Cardiac muscle cell (in vitro differentiated cells and primary cell): ENCODE results near the gene FLCN. TPM values are rescaled to one million over a fixed set of nuclear protein-coding genes. Genes with fewer than 3 reads are reported as not detected.
"Not testable (repeated sequence)": the region's sequence is repeated elsewhere in the genome, so short reads cannot be mapped to it uniquely, and the experiment has no call there.

ENCODE experiments used
- DNase-seq, 2 donors: peaks; one replicate each; pipeline versions ENCODE4 v3.0.0 to v3.0.0-alpha.2; 2010 to 2017; ENCODE audit warnings: low read depth in 1 of 2, low spot score in 1 of 2
- H3K27ac ChIP-seq: fragments of 200-600 bp; sonication (generic); 2 replicates; pipeline ENCODE4 v1.5.1; 2016
- H3K27me3 ChIP-seq: fragments of 200-600 bp; sonication (generic); 2 replicates; pipeline ENCODE4 v1.6.0; 2016; ENCODE audit warnings: control low read depth
- H3K36me3 ChIP-seq: fragments of 200-600 bp; sonication (generic); 2 replicates; pipeline ENCODE4 v1.5.1; 2016; ENCODE audit warnings: control low read depth
- H3K4me1 ChIP-seq: fragments of 200-600 bp; sonication (generic); 2 replicates; pipeline ENCODE4 v1.8.1; 2017; ENCODE audit warnings: low read depth, mild to moderate bottlenecking, mixed run types
- H3K4me3 ChIP-seq: fragments of 200-600 bp; sonication (generic); 2 replicates; pipeline ENCODE4 v1.5.1; 2016; ENCODE audit warnings: mild to moderate bottlenecking
- H3K9me3 ChIP-seq: fragments of 200-600 bp; sonication (generic); 2 replicates; pipeline ENCODE4 v1.5.1; 2017; ENCODE audit warnings: low read depth, mild to moderate bottlenecking, control low read depth
- polyA plus RNA-seq: library from polyadenylated mRNA; unstranded; fragments of >200 nt; fragmentation: Nextera tagmentation; extraction: Ambion mirVana; gene quantifications from 2 replicates; pipeline ENCODE4 v1.2.1, GENCODE V29; 2016
- total RNA-seq: library from RNA; depleted of rRNA; stranded (reverse); fragments of >200 nt; gene quantifications from 2 replicates; pipeline ENCODE4 v1.2.3, GENCODE V29; 2016
- TF ChIP-seq, protein P1 (sequence below): IDR thresholded peaks from 2 replicates; pipeline ENCODE4 v1.5.1; 2012; ENCODE audit warnings: low read depth, mild to moderate bottlenecking, low read length

FLCN gene
- total and polyA plus RNA-seq, 2 experiments from 2014 or later = 12.8 to 34.2 TPM

DNA sequence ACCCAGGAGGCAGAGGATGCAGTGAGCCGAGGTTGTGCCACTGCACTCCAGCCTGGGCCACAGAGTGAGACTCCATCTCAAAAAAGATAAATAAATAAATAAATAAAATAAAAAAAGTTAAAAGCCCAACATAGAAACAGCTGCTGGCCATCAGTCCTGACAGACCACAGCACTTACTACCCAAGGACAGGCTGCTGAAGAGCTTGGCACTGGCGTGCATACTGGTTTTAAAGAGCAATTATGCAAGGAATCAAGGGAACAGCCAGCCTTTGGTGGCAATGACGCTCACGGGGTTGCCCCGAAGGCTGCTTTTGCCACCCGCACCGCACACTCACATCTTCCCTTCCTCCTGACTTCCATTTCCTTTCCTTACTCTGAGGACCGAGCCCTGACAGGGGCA is 35.1 kb downstream of the FLCN start:
- H3K36me3 ChIP-seq = no peaks in the 10 kb centered on the region
- H3K4me1 ChIP-seq = no peaks in the 10 kb centered on the region
- no peak overlapping the region for H3K27ac ChIP-seq
- TF ChIP-seq, protein P1, sequence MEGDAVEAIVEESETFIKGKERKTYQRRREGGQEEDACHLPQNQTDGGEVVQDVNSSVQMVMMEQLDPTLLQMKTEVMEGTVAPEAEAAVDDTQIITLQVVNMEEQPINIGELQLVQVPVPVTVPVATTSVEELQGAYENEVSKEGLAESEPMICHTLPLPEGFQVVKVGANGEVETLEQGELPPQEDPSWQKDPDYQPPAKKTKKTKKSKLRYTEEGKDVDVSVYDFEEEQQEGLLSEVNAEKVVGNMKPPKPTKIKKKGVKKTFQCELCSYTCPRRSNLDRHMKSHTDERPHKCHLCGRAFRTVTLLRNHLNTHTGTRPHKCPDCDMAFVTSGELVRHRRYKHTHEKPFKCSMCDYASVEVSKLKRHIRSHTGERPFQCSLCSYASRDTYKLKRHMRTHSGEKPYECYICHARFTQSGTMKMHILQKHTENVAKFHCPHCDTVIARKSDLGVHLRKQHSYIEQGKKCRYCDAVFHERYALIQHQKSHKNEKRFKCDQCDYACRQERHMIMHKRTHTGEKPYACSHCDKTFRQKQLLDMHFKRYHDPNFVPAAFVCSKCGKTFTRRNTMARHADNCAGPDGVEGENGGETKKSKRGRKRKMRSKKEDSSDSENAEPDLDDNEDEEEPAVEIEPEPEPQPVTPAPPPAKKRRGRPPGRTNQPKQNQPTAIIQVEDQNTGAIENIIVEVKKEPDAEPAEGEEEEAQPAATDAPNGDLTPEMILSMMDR = no peak
- H3K4me3 ChIP-seq = no peak overlapping the region
- DNase-seq = no peak
- H3K9me3 ChIP-seq = no peaks in the 10 kb centered on the region
- no peaks in the 10 kb centered on the region for H3K27me3 ChIP-seq

DNA sequence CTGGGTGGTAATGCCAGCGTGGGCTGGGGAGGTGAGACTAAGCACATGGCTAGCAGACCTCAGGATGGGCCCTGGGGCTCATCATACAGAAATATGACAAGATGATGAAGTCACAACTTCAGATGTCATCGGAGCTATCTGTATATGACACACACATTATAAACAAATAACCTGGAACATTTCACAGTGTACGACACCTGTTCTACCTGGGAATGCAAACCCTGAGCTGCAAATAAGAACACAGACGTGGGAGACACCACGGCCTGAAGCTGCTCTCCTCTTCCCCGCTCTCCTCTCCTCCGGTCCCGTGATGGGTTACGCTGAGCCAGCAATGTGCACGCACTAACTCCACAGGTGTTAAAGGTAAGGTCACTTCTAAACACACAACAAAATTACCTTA is 35.7 kb downstream of the FLCN start:
- DNase-seq = no peak
- Histone ChIP-seq H3K36me3 (no peaks in the 10 kb centered on the region), H3K9me3 (no peaks in the 10 kb centered on the region), H3K27ac (no peak overlapping the region), H3K4me3 (no peak overlapping the region), H3K27me3 (no peaks in the 10 kb centered on the region), H3K4me1 (no peaks in the 10 kb centered on the region)
- TF ChIP-seq, protein P1 = no peak

DNA sequence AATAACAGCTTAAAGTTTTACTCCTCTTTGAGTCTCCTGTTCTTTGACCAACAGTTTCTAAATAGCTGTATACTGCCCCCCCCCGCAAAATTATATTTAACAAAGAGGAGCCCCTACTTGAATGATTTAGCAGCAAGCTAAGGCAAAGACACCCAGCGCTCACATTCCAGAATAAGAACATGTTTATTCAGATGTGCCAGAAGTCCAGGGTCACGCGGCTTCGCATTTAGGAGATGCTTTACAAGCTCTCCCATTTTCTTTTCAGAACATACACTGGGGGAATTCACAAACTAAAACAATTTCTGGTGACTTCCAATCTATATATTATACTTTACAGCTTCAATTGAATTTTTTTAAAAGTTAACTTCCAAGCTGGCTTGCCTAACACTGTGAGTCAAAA is 36.1 kb downstream of the FLCN start:
- Histone ChIP-seq H3K27ac (no peak overlapping the region), H3K9me3 (no peaks in the 10 kb centered on the region), H3K4me1 (no peaks in the 10 kb centered on the region), H3K27me3 (no peaks in the 10 kb centered on the region), H3K4me3 (no peak overlapping the region), H3K36me3 (no peaks in the 10 kb centered on the region)
- DNase-seq = no peak
- TF ChIP-seq, protein P1 = no peak

DNA sequence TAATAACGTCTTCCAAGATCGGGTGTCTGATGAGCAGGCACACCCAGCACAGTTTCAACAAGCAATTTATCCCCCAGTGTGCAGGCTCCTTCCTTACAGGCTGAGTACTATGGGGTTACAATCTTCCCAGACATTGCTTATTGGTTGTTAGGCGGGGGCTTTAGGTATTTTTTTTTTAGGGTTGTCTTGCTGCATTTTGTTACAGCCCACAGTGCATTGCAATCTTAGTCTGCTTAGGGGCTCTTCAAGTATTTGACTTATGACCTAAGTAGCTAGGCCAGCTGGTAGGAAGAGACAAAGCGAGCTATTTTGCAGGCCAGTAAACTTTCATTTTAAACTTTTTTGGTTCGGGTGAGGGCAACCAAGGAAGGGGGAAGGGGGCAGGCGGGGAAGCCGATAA is 36.7 kb downstream of the FLCN start:
- Histone ChIP-seq H3K27ac (no peak overlapping the region), H3K9me3 (no peaks in the 10 kb centered on the region), H3K27me3 (no peaks in the 10 kb centered on the region), H3K4me3 (no peak overlapping the region), H3K36me3 (no peaks in the 10 kb centered on the region), H3K4me1 (no peaks in the 10 kb centered on the region)
- TF ChIP-seq, protein P1 = no peak
- no peak for DNase-seq

DNA sequence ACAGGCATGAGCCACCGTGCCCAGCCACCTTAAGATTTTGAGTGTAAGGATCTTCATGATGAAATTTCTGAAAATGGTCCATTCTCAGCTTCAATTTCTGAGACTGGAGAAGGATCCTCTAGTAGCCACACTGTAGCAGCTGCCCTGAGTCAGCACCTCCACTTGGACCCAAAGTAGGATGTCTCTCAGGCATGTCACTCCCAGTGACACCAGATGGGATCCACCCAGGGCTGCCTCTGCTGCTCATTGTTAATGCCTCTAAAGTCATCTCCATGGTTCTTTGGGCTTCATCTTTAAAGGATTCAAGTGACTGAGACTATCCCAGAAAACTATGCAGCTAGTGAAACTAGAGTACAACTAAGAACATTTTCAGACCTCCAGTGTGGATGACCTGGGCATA is 38.7 kb downstream of the FLCN start:
- Histone ChIP-seq H3K4me3 (no peak overlapping the region), H3K27ac (no peak overlapping the region), H3K36me3 (no peaks in the 10 kb centered on the region), H3K27me3 (no peaks in the 10 kb centered on the region), H3K9me3 (no peaks in the 10 kb centered on the region), H3K4me1 (no peaks in the 10 kb centered on the region)
- DNase-seq = no peak
- TF ChIP-seq, protein P1 = no peak

DNA sequence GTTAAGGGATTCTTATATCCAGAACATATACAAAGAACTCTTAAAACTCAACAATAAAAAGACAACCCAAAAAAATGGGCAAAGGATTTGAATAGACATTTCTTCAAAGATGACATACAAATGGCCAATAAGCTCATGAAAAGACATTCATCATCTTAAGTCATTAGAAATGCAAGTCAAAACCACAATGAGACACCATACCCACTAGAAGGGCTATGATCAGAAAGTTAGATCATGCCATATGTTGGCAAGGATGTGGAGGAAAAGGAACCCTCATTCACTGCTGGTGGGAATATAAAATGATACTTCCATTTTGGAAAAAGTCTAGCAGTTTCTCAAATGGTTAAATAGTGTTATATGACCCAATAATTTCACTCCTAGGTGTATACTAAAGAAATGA is 40.2 kb downstream of the FLCN start:
- H3K4me1 ChIP-seq = peaks cover 4% of the 10 kb centered on the region
- no peaks in the 10 kb centered on the region for H3K27me3 ChIP-seq
- no peak overlapping the region for H3K27ac ChIP-seq
- H3K9me3 ChIP-seq = no peaks in the 10 kb centered on the region
- TF ChIP-seq, protein P1 = no peak
- no peak for DNase-seq
- no peaks in the 10 kb centered on the region for H3K36me3 ChIP-seq
- H3K4me3 ChIP-seq = no peak overlapping the region

DNA sequence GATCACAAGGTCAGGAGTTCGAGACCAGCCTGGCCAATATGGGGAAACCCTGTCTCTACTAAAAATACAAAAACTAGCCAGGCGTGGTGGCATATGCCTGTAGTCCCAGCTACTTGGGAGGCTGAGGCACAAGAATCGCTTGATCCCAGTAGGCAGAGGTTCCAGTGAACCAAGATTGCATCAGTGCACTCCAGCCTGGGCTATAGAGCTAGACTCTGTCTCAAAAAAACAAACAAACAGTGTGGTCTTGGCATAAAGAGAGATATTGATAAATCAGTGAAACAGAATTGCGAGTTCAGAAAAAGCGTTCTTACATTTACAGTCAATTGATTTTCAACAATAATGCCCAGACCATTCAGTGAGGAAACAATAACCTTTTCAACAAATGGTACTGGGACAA is 41.5 kb downstream of the FLCN start:
- not testable (repeated sequence) for H3K27ac ChIP-seq, H3K4me1 ChIP-seq, H3K4me3 ChIP-seq, H3K9me3 ChIP-seq, H3K36me3 ChIP-seq, H3K27me3 ChIP-seq, DNase-seq
